HEK293T (cell line): ENCODE measurements around the gene PPARGC1A.

Source experiments
- ARNT ChIP-seq: fragments of 450-650 bp; IDR thresholded peaks from 2 replicates; pipeline ENCODE4 v1.6.1; 2017; ENCODE audit warnings: mild to moderate bottlenecking
- BHLHE40 ChIP-seq: fragments of 450-650 bp; IDR thresholded peaks from 2 replicates; pipeline ENCODE4 v1.6.1; 2016; ENCODE audit warnings: mild to moderate bottlenecking, moderate library complexity, borderline replicate concordance
- CTBP1 ChIP-seq: fragments of 450-650 bp; IDR thresholded peaks from 2 replicates; pipeline ENCODE4 v1.6.1; 2016; ENCODE audit warnings: borderline replicate concordance
- FOXK2 ChIP-seq: fragments of 450-650 bp; IDR thresholded peaks from 2 replicates; pipeline ENCODE4 v1.6.1; 2016; ENCODE audit warnings: mild to moderate bottlenecking
- FOXM1 ChIP-seq: fragments of 450-650 bp; IDR thresholded peaks from 2 replicates; pipeline ENCODE4 v1.6.1; 2017; ENCODE audit warnings: mild to moderate bottlenecking, borderline replicate concordance
- LEF1 ChIP-seq: fragments of 450-650 bp; IDR thresholded peaks from 2 replicates; pipeline ENCODE4 v1.6.1; 2017; ENCODE audit warnings: mild to moderate bottlenecking, borderline replicate concordance
- NFRKB ChIP-seq: fragments of 450-650 bp; IDR thresholded peaks from 2 replicates; pipeline ENCODE4 v1.6.1; 2016; ENCODE audit warnings: mild to moderate bottlenecking, moderate library complexity
- SP1 ChIP-seq: fragments of 450-650 bp; IDR thresholded peaks from 2 replicates; pipeline ENCODE4 v1.6.1; 2017
- SUZ12 ChIP-seq: fragments of 450-650 bp; IDR thresholded peaks from 2 replicates; pipeline ENCODE4 v1.6.1; 2016; ENCODE audit warnings: mild to moderate bottlenecking
- TARDBP ChIP-seq: fragments of 450-650 bp; IDR thresholded peaks from 2 replicates; pipeline ENCODE4 v1.6.1; 2016
- ZNF384 ChIP-seq: fragments of 450-650 bp; IDR thresholded peaks from 2 replicates; pipeline ENCODE4 v1.6.1; 2016

GRCh38 chr4:23775694-23776093, 114.2 kb downstream of the PPARGC1A start:
- TF ChIP-seq LEF1 (no peak), FOXK2 (no peak), ARNT (no peak), BHLHE40 (no peak), FOXM1 (no peak), TARDBP (no peak), ZNF384 (no peak), CTBP1 (no peak), SP1 (no peak), NFRKB (no peak), SUZ12 (no peak)
